Breast epithelium (tissue), 4 donors: Measurements from ENCODE around the gene FAM111A. TPM values are rescaled to one million over a fixed set of nuclear protein-coding genes. Genes with fewer than 3 reads are reported as not detected.
A peak's percentile ranks its signal among the peaks of the same experiment; 100 is the strongest.

ENCODE experiments used
- DNase-seq, 2 donors: peaks; one replicate each; pipeline ENCODE4 v3.0.0-alpha.2; 2019; ENCODE audit warnings: low spot score in 2 of 2
- H3K27ac ChIP-seq, 2 donors: fragments of 200-600 bp; sonication (generic) in 1 of 2; one replicate each; pipeline ENCODE4 v1.5.1; 2016 to 2019; ENCODE audit warnings: mild to moderate bottlenecking in 1 of 2
- H3K27me3 ChIP-seq, 2 donors: fragments of 200-600 bp; sonication (generic) in 1 of 2; one replicate each; pipeline versions ENCODE4 v1.5.1 to v1.6.0; 2017 to 2019; ENCODE audit warnings: control low read depth in 1 of 2, mild to moderate bottlenecking in 1 of 2
- H3K36me3 ChIP-seq: fragments of 200-600 bp; one replicate; pipeline ENCODE4 v1.5.1; 2019
- H3K4me1 ChIP-seq, 2 donors: fragments of 200-600 bp; sonication (generic); one replicate each; pipeline ENCODE4 v1.5.1; 2016 to 2019; ENCODE audit warnings: control low read depth in 1 of 2
- H3K4me3 ChIP-seq, 3 donors: fragments of 200-600 bp; sonication (generic); 1 replicate in 2 of 3; 2 replicates in 1 of 3; pipeline ENCODE4 v1.5.1; 2016 to 2019; ENCODE audit warnings: mild to moderate bottlenecking in 3 of 3, moderate library complexity in 2 of 3
- H3K9me3 ChIP-seq, 2 donors: fragments of 200-600 bp; sonication (generic) in 1 of 2; one replicate each; pipeline ENCODE4 v1.5.1; 2016 to 2019; ENCODE audit warnings: control low read depth in 1 of 2
- CTCF ChIP-seq, 3 donors: fragments of 450-650 bp; IDR thresholded peaks; one replicate each; pipeline ENCODE4 v1.5.1; 2016 to 2017; ENCODE audit warnings: antibody characterized with exemption in 3 of 3, mild to moderate bottlenecking in 3 of 3, moderate library complexity in 3 of 3
- POLR2A ChIP-seq: fragments of 450-650 bp; IDR thresholded peaks from one replicate; pipeline ENCODE4 v1.6.1; 2016; ENCODE audit warnings: antibody characterized with exemption, mild to moderate bottlenecking, moderate library complexity
- POLR2AphosphoS5 ChIP-seq, 3 donors: sonication (generic); formaldehyde crosslinking; IDR thresholded peaks; one replicate each; pipeline ENCODE4 v1.6.1; 2017; ENCODE audit warnings: antibody characterized with exemption in 3 of 3
- intact Hi-C: fragments of 100-400 bp; cut with DNase I; formaldehyde crosslinking; loops from one replicate; pipeline ENCODE4 v1.15.1; 2023; ENCODE audit warnings: low total_unique reads
- total RNA-seq, 3 donors: library from RNA; depleted of rRNA; stranded (reverse); fragments of >200 nt; gene quantifications; one replicate each; pipeline ENCODE4 v1.1.0, GENCODE V29; 2016

The FAM111A gene
- total RNA-seq, 3 donors from 2014 or later = 37.0 to 48.0 (median 44.6) TPM

- intact Hi-C loops = no loop called here
- H3K4me3 ChIP-seq = no peak overlapping the region
- no peak for DNase-seq
- no peaks in the 10 kb centered on the region for H3K27me3 ChIP-seq
- no peak overlapping the region for H3K27ac ChIP-seq
- TF ChIP-seq CTCF (IDR thresholded peaks at IDR 0.05) (peak in 1 of 3 donors; percentile 23), POLR2A (no peak), POLR2AphosphoS5 (IDR thresholded peaks at IDR 0.05) (no peak)
- peaks cover 5% of the 10 kb centered on the region for H3K36me3 ChIP-seq
- no peaks in the 10 kb centered on the region for H3K9me3 ChIP-seq
- no peaks in the 10 kb centered on the region for H3K4me1 ChIP-seq
Measured at GRCh38 chr11:59201353-59201752, 58.7 kb downstream of the FAM111A start.

Other genes starting within 250 kb of the FAM111A start
- 1 to 10 TPM in 1 of 3 donors, under 1 TPM in 1, not detected in 1; 0.73 to 1.6 TPM for gene GLYATL1, start 203.4 kb upstream of the FAM111A start, total RNA-seq
- not detected for gene GLYATL1B, start 56.5 kb upstream of the FAM111A start, total RNA-seq
- gene FAM111B, start 35.6 kb upstream of the FAM111A start, total RNA-seq = under 1 TPM; 0.32 to 0.66 (median 0.44) TPM
- 10 to 100 TPM in 2 of 3 donors, 1 to 10 TPM in 1; 7.5 to 22.9 (median 10.8) TPM for gene DTX4, start 29.3 kb downstream of the FAM111A start, total RNA-seq
- 10 to 100 TPM in 2 of 3 donors, 1 to 10 TPM in 1; 2.6 to 65.4 (median 13.2) TPM for gene MPEG1, start 70.1 kb downstream of the FAM111A start, total RNA-seq
- under 1 TPM in 1 of 3 donors, not detected in 2; under 0.01 TPM for gene OR5AN1, start 216.0 kb downstream of the FAM111A start, total RNA-seq